GM23338 (cell line): Measurements from ENCODE around the gene GPC5.

Source experiments
- CREB1 ChIP-seq: fragments of 250-450 bp; sonication (Bioruptor Pico); IDR thresholded peaks from 2 replicates; pipeline ENCODE4 v1.5.0; 2020; ENCODE audit warnings: low read depth, mild to moderate bottlenecking, moderate library complexity
- CTCF ChIP-seq, 2 experiments: fragments of 200-600 bp in 1 of 2; sonication (generic) in 1 of 2; conservative IDR thresholded peaks; 2 replicates each; pipeline versions ENCODE4 v1.5.1 to v1.6.1; 2016 to 2017; ENCODE audit warnings: antibody characterized with exemption in 2 of 2, low read depth in 2 of 2, mild to moderate bottlenecking in 2 of 2, moderate library complexity in 1 of 2
- ETS1 ChIP-seq: IDR thresholded peaks from 2 replicates; pipeline ENCODE4 v1.6.1; 2016; ENCODE audit warnings: antibody characterized with exemption
- EZH2 ChIP-seq: fragments of 200-600 bp; sonication (generic); IDR thresholded peaks from one replicate; pipeline ENCODE4 v1.8.0; 2017; ENCODE audit warnings: antibody characterized with exemption, mild to moderate bottlenecking, low read depth; ENCODE audit not compliant: unreplicated experiment
- EZH2phosphoT487 ChIP-seq: fragments of 200-600 bp; sonication (generic); IDR thresholded peaks from one replicate; pipeline ENCODE4 v1.8.1; 2018; ENCODE audit warnings: antibody characterized with exemption; ENCODE audit not compliant: unreplicated experiment
- JUNB ChIP-seq: IDR thresholded peaks from one replicate; pipeline ENCODE4 v1.6.1; 2016; ENCODE audit warnings: antibody characterized with exemption; ENCODE audit not compliant: unreplicated experiment
- POLR2AphosphoS5 ChIP-seq: IDR thresholded peaks from 2 replicates; pipeline ENCODE4 v1.6.1; 2016; ENCODE audit warnings: antibody characterized with exemption, low read depth
- REST ChIP-seq: IDR thresholded peaks from one replicate; pipeline ENCODE4 v1.6.1; 2018; ENCODE audit warnings: antibody characterized with exemption; ENCODE audit not compliant: unreplicated experiment
- STAT1 ChIP-seq: IDR thresholded peaks from one replicate; pipeline ENCODE4 v1.6.1; 2016; ENCODE audit warnings: antibody characterized with exemption; ENCODE audit not compliant: unreplicated experiment
- ZNF114 ChIP-seq: fragments of 250-450 bp; sonication (Bioruptor Pico); IDR thresholded peaks from 2 replicates; pipeline ENCODE4 v1.5.0; 2020; ENCODE audit warnings: mild to moderate bottlenecking, moderate library complexity
- ZNF331 ChIP-seq: fragments of 250-450 bp; sonication (Bioruptor Pico); IDR thresholded peaks from 2 replicates; pipeline ENCODE4 v1.5.0; 2020; ENCODE audit warnings: low read depth, mild to moderate bottlenecking, moderate library complexity
- ZNF462 ChIP-seq: fragments of 250-450 bp; sonication (Bioruptor Pico); IDR thresholded peaks from 2 replicates; pipeline ENCODE4 v1.5.0; 2020; ENCODE audit warnings: mild to moderate bottlenecking, moderate library complexity

- no peak for TF ChIP-seq EZH2
- no peak for TF ChIP-seq POLR2AphosphoS5
- TF ChIP-seq CTCF (conservative IDR thresholded peaks at IDR 0.05; ENCODE audit: low read depth in 2 of 2), result no peak
- TF ChIP-seq EZH2phosphoT487, result no peak
- TF ChIP-seq REST, result no peak
- TF ChIP-seq ETS1, result no peak
- TF ChIP-seq CREB1, result no peak
- no peak for TF ChIP-seq STAT1
- TF ChIP-seq ZNF331 (CRISPR knock-in tag), result no peak
- TF ChIP-seq JUNB, result no peak
- TF ChIP-seq ZNF114, result no peak
- no peak for TF ChIP-seq ZNF462 (CRISPR knock-in tag)
These were observed 1015.0 kb downstream of the GPC5 start for GRCh38 chr13:92413452-92413851.
